PC-3 (cell line): Measurements from ENCODE around the gene MICALL2.

Source experiments
- CTCF ChIP-seq: fragments of 300-600 bp; sonication (generic); conservative IDR thresholded peaks from 2 replicates; pipeline ENCODE4 v1.5.1; 2017; ENCODE audit warnings: antibody characterized with exemption, low read depth, mild to moderate bottlenecking, low read length
- EZH2 ChIP-seq: fragments of 300-600 bp; sonication (generic); IDR thresholded peaks from one replicate; pipeline ENCODE4 v1.6.1; 2017; ENCODE audit warnings: antibody characterized with exemption, mild to moderate bottlenecking, low read length; ENCODE audit not compliant: unreplicated experiment

GRCh38 chr7:1493129-1493528, 33.9 kb upstream of the MICALL2 start:
- TF ChIP-seq EZH2 (no peak), CTCF (no peak)
